Activated CD4-positive, alpha-beta T cell treated with anti-CD3 and anti-CD28 coated beads for 36 hours (primary cell): Measurements from ENCODE around the gene TROAP. TPM values are rescaled to one million over a fixed set of nuclear protein-coding genes. Genes with fewer than 3 reads are reported as not detected.
"Not testable (repeated sequence)": the region's sequence is repeated elsewhere in the genome, so short reads cannot be mapped to it uniquely, and the experiment has no call there.

Experiments
- ATAC-seq: fragments of 200-7000 bp; cut with Tn5 transposase; one replicate; pipeline ENCODE4 v1.10.0; 2021; ENCODE audit warnings: mild to moderate bottlenecking, moderate library complexity
- CTCF ChIA-PET: fragments of 350-600 bp; sonication (Branson Sonifier 250); formaldehyde crosslinking; loops from one replicate; lab custom pipeline; 2021; ENCODE audit warnings: antibody characterized with exemption; lab: Charles Lee
- POLR2A ChIA-PET: fragments of 350-600 bp; sonication (Branson Sonifier 250); formaldehyde crosslinking; loops from one replicate; lab custom pipeline; 2021; ENCODE audit warnings: antibody characterized with exemption, inconsistent platforms; lab: Charles Lee
- DNase-seq: peaks from one replicate; pipeline ENCODE4 v3.0.0-alpha.2; 2020
- H3K27ac Mint-ChIP-seq: one replicate; pipeline ENCODE4 v1.8.0; 2021; ENCODE audit warnings: mixed read lengths
- H3K27me3 Mint-ChIP-seq: one replicate; pipeline ENCODE4 v1.8.0; 2021; ENCODE audit warnings: mixed read lengths
- H3K36me3 Mint-ChIP-seq: one replicate; pipeline ENCODE4 v1.8.0; 2021; ENCODE audit warnings: low read depth, mixed read lengths
- H3K4me1 Mint-ChIP-seq: one replicate; pipeline ENCODE4 v1.8.0; 2021; ENCODE audit warnings: mixed read lengths
- H3K4me3 Mint-ChIP-seq: one replicate; pipeline ENCODE4 v1.8.0; 2021; ENCODE audit warnings: mild to moderate bottlenecking, moderate library complexity, mixed read lengths
- H3K9me3 Mint-ChIP-seq: one replicate; pipeline ENCODE4 v1.8.0; 2021; ENCODE audit warnings: low read depth, mixed read lengths
- intact Hi-C, 2 experiments: fragments of 100-400 bp; cut with DNase I in 1 of 2; cut with micrococcal nuclease in 1 of 2; formaldehyde crosslinking; loops; one replicate each; pipeline versions ENCODE4 v1.14.2 to v1.15.1; 2022 to 2024; cut with DNase I, micrococcal nuclease
- total RNA-seq, 2 experiments: library from RNA; stranded (reverse); gene quantifications; one replicate each; pipeline ENCODE4 v1.2.3, GENCODE V29; 2021

TROAP gene
- total RNA-seq, 2 experiments from 2014 or later, result 64.5 to 84.3 TPM

DNA sequence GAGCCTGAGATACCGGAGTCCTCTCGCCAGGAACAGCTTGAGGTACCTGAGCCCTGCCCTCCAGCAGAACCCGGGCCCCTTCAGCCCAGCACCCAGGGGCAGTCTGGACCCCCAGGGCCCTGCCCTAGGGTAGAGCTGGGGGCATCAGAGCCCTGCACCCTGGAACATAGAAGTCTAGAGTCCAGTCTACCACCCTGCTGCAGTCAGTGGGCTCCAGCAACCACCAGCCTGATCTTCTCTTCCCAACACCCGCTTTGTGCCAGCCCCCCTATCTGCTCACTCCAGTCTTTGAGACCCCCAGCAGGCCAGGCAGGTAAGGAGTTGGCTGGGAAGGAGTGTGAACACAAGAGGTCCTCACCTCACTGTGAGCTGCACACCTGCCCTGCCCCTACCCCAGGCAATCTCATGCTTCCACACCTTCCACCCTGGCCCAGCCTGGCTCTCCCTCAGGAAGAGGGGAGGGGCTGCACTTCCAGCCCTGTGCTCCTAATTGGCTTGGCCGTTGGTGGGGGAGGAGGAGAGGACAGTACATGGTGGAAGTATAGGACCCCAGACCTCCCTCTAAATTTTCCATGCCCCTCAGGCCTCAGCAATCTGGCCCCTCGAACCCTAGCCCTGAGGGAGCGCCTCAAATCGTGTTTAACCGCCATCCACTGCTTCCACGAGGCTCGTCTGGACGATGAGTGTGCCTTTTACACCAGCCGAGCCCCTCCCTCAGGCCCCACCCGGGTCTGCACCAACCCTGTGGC, 7.8 kb downstream of the TROAP start:
- Mint-ChIP-seq H3K4me3 (no peak overlapping the region), H3K9me3 (no peaks in the 10 kb centered on the region), H3K4me1 (peaks cover 9% of the 10 kb centered on the region), H3K27me3 (peaks cover 36% of the 10 kb centered on the region), H3K27ac (no peak overlapping the region), H3K36me3 (peaks cover 32% of the 10 kb centered on the region)
- ATAC-seq (no peak), DNase-seq (no peak)
- intact Hi-C loops, result no loop called here
- POLR2A ChIA-PET, result no interaction called here
- CTCF ChIA-PET, result interaction anchor here (0.5 to 2.3 kb wide), 11 partner anchors 8 to 184 kb away, joined by 3 to 20 read pairs (median 6); partner anchors contain the start of genes DNAJC22, PRPH, SPATS2 and TROAP

DNA sequence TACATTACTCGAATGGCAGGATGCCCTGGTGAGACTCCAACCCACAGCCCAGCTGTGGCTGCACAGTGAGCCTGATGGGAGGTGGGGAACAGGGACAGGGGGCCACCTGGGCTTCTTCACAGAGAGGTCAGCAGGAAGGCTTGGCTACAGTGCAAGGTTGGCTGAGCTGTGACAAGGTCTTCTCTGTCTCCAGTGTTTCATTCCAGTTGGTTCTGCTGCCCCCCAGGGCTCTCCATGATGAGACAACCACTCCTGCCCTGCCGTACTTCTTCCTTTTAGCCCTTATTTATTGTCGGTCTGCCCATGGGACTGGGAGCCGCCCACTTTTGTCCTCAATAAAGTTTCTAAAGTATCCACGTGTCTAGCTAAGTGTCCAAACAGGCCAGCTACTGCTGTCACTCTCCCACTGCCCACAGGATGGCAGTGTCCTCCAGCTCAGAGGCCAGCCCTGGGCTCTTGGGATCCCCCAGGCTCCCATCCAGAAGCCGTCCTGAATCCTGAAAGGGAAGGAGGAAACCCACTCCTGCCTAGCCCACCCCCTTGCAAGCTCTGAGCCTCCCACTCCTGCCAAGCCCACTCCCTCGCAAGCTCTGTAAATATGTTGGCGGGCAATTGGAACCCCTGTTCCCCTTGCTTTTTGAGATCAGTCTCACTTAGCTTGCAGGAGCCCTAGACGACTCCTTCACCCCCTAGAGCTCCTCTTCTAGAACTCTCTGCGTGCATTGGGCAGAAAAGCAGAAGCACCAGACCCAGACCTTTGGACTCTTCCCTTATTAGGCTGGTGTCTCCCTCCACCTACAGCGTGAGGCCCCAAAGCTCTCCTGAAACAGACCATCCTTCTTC, 8.5 kb downstream of the TROAP start:
- ATAC-seq, result no peak
- H3K27me3 Mint-ChIP-seq, result peaks cover 37% of the 10 kb centered on the region
- H3K27ac Mint-ChIP-seq, result no peak overlapping the region
- H3K36me3 Mint-ChIP-seq, result peaks cover 29% of the 10 kb centered on the region
- H3K4me3 Mint-ChIP-seq, result no peak overlapping the region
- CTCF ChIA-PET, result interaction anchor here (0.5 to 2.3 kb wide), 17 partner anchors 9 to 240 kb away, joined by 3 to 20 read pairs (median 4); partner anchors contain the start of genes DHH, DNAJC22, PRPH and SPATS2
- H3K4me1 Mint-ChIP-seq, result peaks cover 10% of the 10 kb centered on the region
- intact Hi-C loops, result no loop called here
- no peaks in the 10 kb centered on the region for H3K9me3 Mint-ChIP-seq
- POLR2A ChIA-PET, result interaction anchor here (0.6 to 1.1 kb wide), 3 partner anchors 9 to 61 kb away, joined by 3 to 6 read pairs (median 4); partner anchors contain the start of gene TROAP
- no peak for DNase-seq

DNA sequence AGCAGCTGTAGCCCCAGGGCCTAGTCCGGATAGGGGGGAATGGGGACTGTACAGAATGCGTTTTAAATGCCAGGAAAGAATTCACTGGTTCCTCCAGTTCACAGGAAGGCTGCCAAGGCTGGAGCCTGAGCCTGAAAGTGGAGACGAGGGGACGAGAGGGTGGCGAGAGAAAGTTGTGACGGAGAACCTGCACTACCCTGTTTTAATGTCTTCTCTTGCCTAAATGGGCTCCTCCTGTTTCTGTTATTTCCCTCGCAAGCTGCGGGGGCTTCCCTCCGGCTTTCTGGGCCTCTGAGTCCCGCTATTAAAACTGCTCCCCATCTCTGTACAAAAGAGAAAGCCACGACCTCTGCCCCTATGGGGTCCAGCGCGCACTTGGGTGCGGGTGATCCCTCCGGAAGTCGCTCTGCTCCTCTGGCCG, 9.4 kb downstream of the TROAP start:
- Mint-ChIP-seq H3K9me3 (no peaks in the 10 kb centered on the region), H3K36me3 (peaks cover 25% of the 10 kb centered on the region), H3K4me3 (no peak overlapping the region), H3K27me3 (peaks cover 45% of the 10 kb centered on the region), H3K4me1 (peaks cover 18% of the 10 kb centered on the region), H3K27ac (no peak overlapping the region)
- intact Hi-C loops, result no loop called here
- ChIA-PET CTCF (interaction anchor here (0.5 to 2.3 kb wide), 10 partner anchors 9 to 238 kb away, joined by 3 to 20 read pairs (median 6); partner anchors contain the start of genes DHH, DNAJC22, PRPH and TROAP), POLR2A (interaction anchor here (1.1 kb wide), 2 partner anchors 10 to 11 kb away, joined by 3 to 6 read pairs; partner anchors contain the start of gene TROAP)
- DNase-seq (no peak), ATAC-seq (no peak)

DNA sequence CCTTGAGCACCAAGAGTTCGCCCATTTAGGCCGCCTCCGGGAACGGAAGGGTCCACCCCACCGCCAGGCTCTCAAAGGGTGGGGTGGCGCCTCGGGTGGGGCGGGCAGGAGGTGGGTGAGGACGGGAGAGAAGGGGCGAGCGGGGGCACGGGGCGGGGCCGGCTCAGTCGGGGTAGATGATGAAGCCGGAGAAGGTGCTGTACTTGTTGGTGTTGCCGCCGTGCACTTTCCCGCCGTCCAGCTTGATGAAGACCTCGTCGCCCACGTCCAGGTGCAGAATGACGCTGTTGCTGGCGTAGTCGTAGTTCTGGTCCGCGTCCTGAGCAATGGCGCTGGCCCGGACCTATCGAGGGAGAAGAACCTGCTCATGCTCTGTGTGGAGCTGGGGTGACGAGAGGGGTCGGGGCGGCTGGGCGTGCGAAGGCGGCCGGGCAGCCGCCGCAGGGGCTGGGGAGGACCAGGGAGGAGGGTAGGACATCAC, 9.9 kb downstream of the TROAP start:
- ChIA-PET CTCF (interaction anchor here (1.3 to 2.3 kb wide), 4 partner anchors 9 to 37 kb away, joined by 4 to 20 read pairs (median 6); partner anchors contain the start of gene DNAJC22), POLR2A (interaction anchor here (0.7 kb wide), 1 partner anchor 10 kb away, joined by 3 read pairs; the partner anchor contains the start of gene TROAP)
- no peak overlapping the region for H3K27ac Mint-ChIP-seq
- no peak for DNase-seq
- H3K9me3 Mint-ChIP-seq, result no peaks in the 10 kb centered on the region
- peak overlapping the region; percentile 45 for H3K4me3 Mint-ChIP-seq
- peaks cover 23% of the 10 kb centered on the region for H3K4me1 Mint-ChIP-seq
- ATAC-seq, result no peak
- H3K27me3 Mint-ChIP-seq, result peaks cover 49% of the 10 kb centered on the region
- peaks cover 22% of the 10 kb centered on the region for H3K36me3 Mint-ChIP-seq
- intact Hi-C loops, result no loop called here

DNA sequence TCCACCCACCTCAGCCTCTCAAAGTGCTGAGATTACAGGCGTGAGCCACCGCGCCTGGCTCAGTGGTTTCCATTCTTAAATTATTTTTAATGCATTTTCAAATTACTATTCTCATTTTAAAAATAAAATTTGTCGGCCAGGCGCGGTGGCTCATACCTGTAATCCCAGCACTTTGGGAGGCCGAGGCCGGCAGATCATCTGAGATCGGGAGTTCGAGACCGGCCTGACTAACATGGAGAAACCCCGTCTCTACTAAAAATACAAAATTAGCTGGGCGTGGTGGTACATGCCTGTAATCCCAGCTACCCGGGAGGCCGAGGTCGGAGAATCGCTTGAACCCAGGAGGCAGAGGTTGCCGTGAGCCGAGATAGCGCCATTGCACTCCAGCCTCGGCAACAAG, 10.7 kb downstream of the TROAP start:
- H3K4me3 Mint-ChIP-seq, ATAC-seq, H3K27ac Mint-ChIP-seq, POLR2A ChIA-PET, DNase-seq, intact Hi-C loops, H3K9me3 Mint-ChIP-seq: not testable (repeated sequence)
- Mint-ChIP-seq H3K4me1 (peaks cover 25% of the 10 kb centered on the region), H3K27me3 (peaks cover 58% of the 10 kb centered on the region), H3K36me3 (peaks cover 21% of the 10 kb centered on the region)
- CTCF ChIA-PET, result interaction anchor here (0.7 to 2.0 kb wide), 4 partner anchors 8 to 38 kb away, joined by 3 to 9 read pairs (median 4); no protein-coding TSS in a partner anchor

DNA sequence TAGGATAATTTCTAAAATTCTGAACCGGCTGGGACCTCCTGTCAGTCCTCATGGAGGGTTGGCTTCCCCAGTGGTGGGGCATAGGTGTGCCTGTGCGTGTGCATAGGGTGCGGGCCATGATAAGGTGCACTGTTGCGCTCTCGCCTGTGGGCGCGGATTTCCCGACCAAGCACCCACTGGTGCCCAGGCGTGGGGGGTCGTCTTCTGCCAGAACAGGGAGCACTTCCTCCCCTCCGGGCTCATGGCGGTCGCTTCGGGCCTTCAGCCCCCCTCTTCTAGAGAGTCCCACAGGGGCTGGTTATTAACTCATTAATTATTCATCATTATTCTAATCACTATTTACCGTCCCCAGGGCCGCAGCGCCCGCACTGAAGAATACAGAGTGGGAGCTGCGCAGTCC, 11.2 kb downstream of the TROAP start:
- Mint-ChIP-seq H3K27me3 (peaks cover 61% of the 10 kb centered on the region), H3K9me3 (no peaks in the 10 kb centered on the region), H3K4me1 (peaks cover 25% of the 10 kb centered on the region), H3K27ac (no peak overlapping the region), H3K4me3 (no peak overlapping the region), H3K36me3 (peaks cover 18% of the 10 kb centered on the region)
- CTCF ChIA-PET, result interaction anchor here (0.7 to 1.9 kb wide), 7 partner anchors 8 to 50 kb away, joined by 3 to 15 read pairs (median 8); partner anchors contain the start of gene PRPH
- intact Hi-C loops, result no loop called here
- POLR2A ChIA-PET, result no interaction called here
- no peak for DNase-seq
- no peak for ATAC-seq

DNA sequence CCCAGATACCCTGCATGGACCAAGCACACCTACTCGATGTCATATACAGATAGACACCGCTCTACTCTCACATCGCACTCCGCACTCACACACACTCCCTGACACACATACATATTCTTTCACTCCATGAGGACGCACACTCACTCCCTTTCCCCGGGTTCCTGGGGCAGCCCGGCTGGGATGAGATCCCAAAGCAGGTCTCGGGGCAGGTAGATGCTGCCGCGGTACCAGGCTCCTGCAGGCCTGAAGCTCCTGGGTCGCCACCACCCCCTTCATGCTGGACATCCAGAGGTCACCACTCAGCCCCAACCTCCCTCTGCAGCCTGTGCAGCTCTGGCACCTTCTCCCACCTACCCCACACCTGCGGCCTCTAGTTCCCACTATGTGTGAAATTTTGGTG, 11.6 kb downstream of the TROAP start:
- ChIA-PET CTCF (interaction anchor here (0.6 to 1.9 kb wide), 14 partner anchors 12 to 1326 kb away, joined by 3 to 15 read pairs (median 4); partner anchors contain the start of genes DNAJC22, PRPH and TROAP), POLR2A (no interaction called here)
- Mint-ChIP-seq H3K9me3 (no peaks in the 10 kb centered on the region), H3K4me3 (no peak overlapping the region), H3K27ac (no peak overlapping the region), H3K27me3 (peaks cover 64% of the 10 kb centered on the region), H3K4me1 (peaks cover 25% of the 10 kb centered on the region), H3K36me3 (peaks cover 16% of the 10 kb centered on the region)
- no peak for ATAC-seq
- intact Hi-C loops, result no loop called here
- no peak for DNase-seq

DNA sequence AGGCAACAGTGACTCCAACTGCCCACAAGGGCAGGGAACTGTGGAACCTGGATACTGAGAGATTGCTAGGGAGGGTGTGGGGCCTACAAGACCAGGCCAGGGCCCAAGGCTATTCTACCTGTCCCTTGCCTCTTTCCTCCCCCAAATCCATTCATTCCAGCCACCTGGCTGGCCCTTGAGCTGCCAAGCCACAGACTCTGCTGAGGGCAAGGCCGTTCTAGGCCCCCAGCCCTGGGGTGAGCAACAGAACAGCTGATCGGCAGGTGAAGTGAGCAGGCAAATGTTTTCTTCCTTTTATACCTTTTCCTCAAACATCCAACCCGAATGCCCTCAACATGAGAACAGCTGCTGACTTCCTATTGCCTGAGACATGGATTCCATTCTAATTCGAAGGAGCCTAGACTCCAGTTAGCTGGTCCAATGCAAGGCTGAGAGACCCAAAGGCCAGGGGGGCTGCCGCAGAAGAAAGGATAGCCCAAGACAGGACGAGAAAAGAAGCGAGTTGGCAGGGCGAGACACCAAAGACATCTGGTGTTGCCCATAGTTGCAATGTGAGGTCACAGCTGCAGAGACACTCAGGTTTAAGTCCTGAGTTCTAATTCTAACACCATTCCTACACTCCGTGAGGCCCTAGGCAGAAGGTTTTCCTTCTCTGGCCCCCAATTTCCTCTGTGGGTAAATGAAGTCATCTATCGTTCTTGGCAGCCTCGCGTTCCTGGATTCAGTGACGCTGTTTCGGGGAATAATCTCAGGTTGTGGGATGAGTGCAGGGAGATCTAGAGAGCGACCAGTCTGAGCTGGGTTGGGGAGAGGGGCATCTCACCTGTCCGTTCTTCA, 12.3 kb downstream of the TROAP start:
- H3K4me3 Mint-ChIP-seq, result no peak overlapping the region

DNA sequence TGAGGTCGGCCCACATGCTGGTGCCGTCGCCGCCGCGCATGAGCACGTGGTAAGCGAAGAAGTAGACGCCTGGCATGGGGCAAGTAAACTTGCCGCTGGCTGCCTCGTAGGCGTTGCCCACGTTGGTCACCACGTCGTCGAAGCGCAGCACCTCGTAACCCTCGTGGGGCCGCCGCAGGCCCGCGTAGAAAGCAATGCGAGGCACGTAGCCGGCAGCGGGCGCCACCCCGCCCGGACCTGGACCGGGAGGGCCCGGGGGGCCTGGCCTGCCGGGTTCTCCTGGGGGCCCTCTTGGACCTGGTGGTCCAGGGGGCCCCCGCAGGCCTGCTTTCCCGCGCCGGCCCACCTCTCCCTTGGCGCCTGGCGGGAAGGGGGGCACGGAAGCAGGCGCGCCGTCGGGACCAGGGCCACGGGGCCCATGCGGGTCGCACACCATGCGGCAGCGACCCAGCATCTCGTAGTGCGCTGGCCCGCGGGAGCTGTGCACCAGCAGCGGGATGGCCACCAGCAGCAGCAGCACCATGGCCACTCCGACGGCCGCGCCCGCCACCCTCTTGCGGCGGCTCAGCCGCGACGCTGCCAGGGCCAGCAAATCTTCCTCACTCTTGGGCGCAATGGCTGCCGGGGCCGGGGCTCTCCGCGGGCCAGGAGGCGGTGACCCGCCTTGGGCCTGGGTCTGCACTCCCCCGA, 13.0 kb downstream of the TROAP start:
- DNase-seq (no peak), ATAC-seq (no peak)
- Mint-ChIP-seq H3K4me1 (peaks cover 25% of the 10 kb centered on the region), H3K27me3 (peaks cover 71% of the 10 kb centered on the region), H3K9me3 (no peaks in the 10 kb centered on the region), H3K36me3 (peaks cover 8% of the 10 kb centered on the region), H3K4me3 (no peak overlapping the region), H3K27ac (no peak overlapping the region)
- POLR2A ChIA-PET, result no interaction called here
- intact Hi-C loops, result no loop called here
- CTCF ChIA-PET, result interaction anchor here (0.6 to 1.9 kb wide), 12 partner anchors 11 to 285 kb away, joined by 3 to 15 read pairs (median 4); partner anchors contain the start of gene PRPH

More for the DNA sequence above, 12.3 kb downstream of the TROAP start:
- intact Hi-C loops, result no loop called here
- DNase-seq, result no peak
- no peak for ATAC-seq
- Mint-ChIP-seq H3K36me3 (peaks cover 13% of the 10 kb centered on the region), H3K9me3 (no peaks in the 10 kb centered on the region), H3K4me1 (peaks cover 25% of the 10 kb centered on the region), H3K27me3 (peaks cover 68% of the 10 kb centered on the region), H3K27ac (no peak overlapping the region)
- ChIA-PET CTCF (interaction anchor here (0.6 to 1.9 kb wide), 15 partner anchors 11 to 1325 kb away, joined by 3 to 15 read pairs (median 4); partner anchors contain the start of genes DNAJC22, PRPH and TROAP), POLR2A (no interaction called here)
